CD4-positive, alpha-beta T cell treated with Interleukin-17A for 4 hours (primary cell): ENCODE results near the gene CEP83.

Experiments used
- DNase-seq: peaks from one replicate; pipeline ENCODE4 v3.0.0-alpha.2; 2020; ENCODE audit warnings: mixed read lengths

CEP83 gene

DNA sequence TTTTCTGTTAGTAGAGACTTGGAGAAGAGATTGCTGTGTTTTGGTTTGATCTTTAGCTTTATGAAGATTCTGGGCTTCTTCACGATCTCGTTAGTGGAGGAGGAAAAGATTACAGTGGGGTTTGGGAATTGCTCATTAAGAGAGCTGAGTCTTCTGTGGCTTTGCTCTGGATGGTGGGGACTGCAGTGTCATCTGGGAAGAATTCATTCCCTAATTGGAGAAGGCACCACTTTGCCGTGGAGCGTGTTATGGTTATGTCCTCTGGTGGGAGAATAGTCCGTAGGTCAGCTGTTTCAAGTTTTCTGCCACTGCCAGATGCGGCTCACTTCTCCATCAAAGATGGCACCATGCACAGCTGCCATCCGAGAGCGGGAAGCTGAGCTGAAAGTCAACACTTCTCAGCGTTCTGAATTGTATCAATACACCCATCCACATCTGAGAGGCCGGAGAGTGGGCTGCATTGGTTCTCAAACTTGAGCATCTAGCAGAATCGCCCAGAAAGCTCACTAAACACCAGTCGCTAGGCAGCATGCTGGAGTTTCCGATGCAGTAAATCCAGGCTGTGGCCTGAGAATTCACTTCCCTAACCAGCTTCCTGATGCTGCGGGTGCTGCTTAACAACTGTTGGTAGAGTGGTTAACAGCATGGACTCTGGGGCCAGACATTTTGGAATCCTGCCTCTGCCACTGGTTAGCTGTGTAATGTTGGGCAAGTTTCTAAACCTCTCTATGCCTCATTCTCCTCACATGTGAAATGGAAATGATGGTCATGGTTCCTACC is 193.5 kb downstream of the CEP83 start:
- DNase-seq, result no peak

- DNase-seq, result no peak
These were observed 194.1 kb downstream of the CEP83 start for GRCh38 chr12:94265539-94265938.

GRCh38 chr12:94264736-94265485 is 194.8 kb downstream of the CEP83 start:
- no peak for DNase-seq

GRCh38 chr12:94263905-94264561 is 195.6 kb downstream of the CEP83 start:
- no peak for DNase-seq

- DNase-seq, result peak; percentile 64
These were observed 196.5 kb downstream of the CEP83 start for GRCh38 chr12:94263011-94263811.

DNA sequence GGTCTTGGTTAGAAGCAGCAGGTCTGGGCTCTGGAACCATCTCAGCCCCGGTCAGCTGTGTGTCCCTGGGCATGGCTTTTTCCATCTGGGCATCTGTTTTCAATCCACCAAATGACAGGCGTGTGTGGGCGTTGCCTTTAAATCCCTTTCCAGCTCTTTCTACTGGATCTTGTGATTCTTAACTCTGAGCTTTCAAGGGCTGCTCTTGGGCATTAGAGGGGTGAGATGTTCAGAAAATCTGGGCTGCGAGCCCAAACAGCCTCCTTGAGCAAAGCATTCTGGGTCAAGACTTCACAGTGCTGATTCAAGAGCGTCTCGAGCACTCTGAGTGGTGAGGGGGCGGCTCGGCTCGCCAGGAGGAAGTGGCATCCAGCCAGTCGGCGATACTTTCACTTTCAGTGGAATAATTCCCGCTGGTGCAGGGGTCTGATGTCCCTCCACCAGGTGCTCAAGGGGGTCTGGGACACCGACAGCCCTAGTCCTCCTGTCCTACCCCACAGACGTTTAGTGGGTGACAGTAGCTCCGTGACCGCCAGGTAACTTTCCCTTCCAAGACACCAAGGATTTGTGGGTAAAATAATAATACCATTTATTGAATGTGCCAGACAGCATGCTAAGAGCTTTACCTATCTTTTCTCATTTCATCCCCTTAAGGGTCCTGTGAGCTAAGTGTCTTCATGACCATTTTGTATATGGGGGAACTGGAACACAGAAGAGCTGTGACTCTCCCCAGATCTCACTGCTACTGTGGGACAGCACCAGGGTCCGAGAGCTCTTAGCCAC is 197.2 kb downstream of the CEP83 start:
- DNase-seq, result peak; percentile 81

DNA sequence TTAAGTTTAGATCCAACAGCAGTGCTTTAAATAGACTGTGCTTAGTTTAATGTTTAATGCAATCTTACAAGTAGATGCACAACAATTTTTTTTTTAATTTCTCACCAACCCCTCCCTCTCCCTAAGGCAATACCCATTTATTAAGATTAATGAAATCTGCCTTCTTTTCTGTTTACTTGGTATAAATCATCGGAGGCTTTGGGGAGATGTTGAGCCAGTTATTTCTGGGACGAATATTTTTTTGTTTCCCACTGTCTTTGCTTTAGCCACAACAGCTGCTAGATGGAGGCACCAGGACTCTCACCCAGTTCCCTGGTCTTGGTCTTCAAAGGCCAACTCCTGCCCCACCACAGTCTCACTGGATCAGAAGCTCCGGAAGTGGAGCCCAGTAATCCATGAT is 197.9 kb downstream of the CEP83 start:
- DNase-seq, result no peak

GRCh38 chr12:94261119-94261518 is 198.5 kb downstream of the CEP83 start:
- no peak for DNase-seq

DNA sequence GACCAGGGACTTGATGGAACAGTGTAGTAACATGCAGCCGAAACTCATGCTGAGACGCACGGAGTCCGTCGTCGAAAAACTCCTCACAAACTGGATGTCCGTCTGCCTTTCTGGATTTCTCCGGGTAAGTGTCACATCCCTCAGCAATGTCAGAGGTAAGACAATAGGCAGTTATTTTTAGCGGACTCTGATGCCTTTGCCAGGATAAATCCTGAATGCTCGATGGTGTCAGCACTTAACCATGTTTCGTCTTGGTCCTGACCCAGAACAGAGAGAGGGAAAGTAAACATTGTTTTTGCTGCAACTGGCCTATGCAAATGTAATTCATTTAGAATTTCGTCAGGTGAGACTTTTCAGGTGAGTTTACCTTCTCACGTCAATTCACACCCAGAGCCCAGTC is 198.9 kb downstream of the CEP83 start:
- no peak for DNase-seq

DNA sequence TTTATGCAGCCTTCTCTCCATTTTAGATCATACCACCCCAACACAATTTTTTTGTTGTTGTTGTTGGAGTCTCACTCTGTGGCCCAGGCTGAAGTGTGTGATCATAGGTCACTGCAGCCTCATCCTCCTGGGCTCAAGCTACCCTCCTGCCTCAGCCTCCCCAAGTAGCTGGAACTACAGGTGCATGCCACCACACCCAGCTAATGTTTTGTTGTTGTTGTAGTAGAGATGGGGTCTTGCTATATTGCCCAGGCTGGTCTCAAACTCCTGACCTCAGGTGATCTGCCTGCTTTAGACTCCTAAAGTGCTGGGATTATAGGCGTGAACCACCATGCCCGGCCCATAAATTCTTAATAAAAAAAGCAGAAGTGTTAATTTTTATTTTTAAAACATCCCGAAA is 199.7 kb downstream of the CEP83 start:
- DNase-seq, result no peak

- no peak for DNase-seq
These were observed 201.1 kb downstream of the CEP83 start for GRCh38 chr12:94258593-94258992.
